Neural progenitor cell (in vitro differentiated cells): Measurements from ENCODE around the gene ANKFY1. TPM values are rescaled to one million over a fixed set of nuclear protein-coding genes. Genes with fewer than 3 reads are reported as not detected.
A peak's percentile ranks its signal among the peaks of the same experiment; 100 is the strongest.

Experiments used
- DNase-seq: peaks from one replicate; pipeline ENCODE4 v3.0.0-alpha.2; 2016; ENCODE audit warnings: low spot score
- H2AFZ ChIP-seq: fragments of 200-600 bp; sonication (generic); replicated peaks from 2 replicates; pipeline ENCODE4 v1.6.1; 2016; ENCODE audit warnings: antibody characterized with exemption
- H3F3A ChIP-seq: fragments of 200-600 bp; sonication (generic); 2 replicates; pipeline ENCODE4 v1.6.1; 2016; ENCODE audit warnings: antibody characterized with exemption, low read depth
- H3K27ac ChIP-seq: fragments of 200-600 bp; sonication (generic); 2 replicates; pipeline ENCODE4 v1.5.1; 2016; ENCODE audit warnings: mild to moderate bottlenecking
- H3K27me3 ChIP-seq: fragments of 200-600 bp; sonication (generic); 2 replicates; pipeline ENCODE4 v1.6.1; 2016; ENCODE audit warnings: mild to moderate bottlenecking, moderate library complexity
- H3K36me3 ChIP-seq: fragments of 200-600 bp; sonication (generic); 2 replicates; pipeline ENCODE4 v1.5.1; 2016
- H3K4me1 ChIP-seq: fragments of 200-600 bp; sonication (generic); 2 replicates; pipeline ENCODE4 v1.6.1; 2016; ENCODE audit warnings: mixed run types
- H3K4me2 ChIP-seq: fragments of 200-600 bp; sonication (generic); 2 replicates; pipeline ENCODE4 v1.6.1; 2016
- H3K4me3 ChIP-seq: fragments of 200-600 bp; sonication (generic); 2 replicates; pipeline ENCODE4 v1.5.1; 2016
- H3K79me2 ChIP-seq: fragments of 200-600 bp; sonication (generic); 2 replicates; pipeline ENCODE4 v1.6.1; 2016; ENCODE audit warnings: low read depth
- H3K9ac ChIP-seq: fragments of 200-600 bp; sonication (generic); 2 replicates; pipeline ENCODE4 v1.6.1; 2016
- H3K9me3 ChIP-seq: fragments of 200-600 bp; sonication (generic); 2 replicates; pipeline ENCODE4 v1.5.1; 2016; ENCODE audit warnings: low read depth
- H4K20me1 ChIP-seq: fragments of 200-600 bp; sonication (generic); 2 replicates; pipeline ENCODE4 v1.6.1; 2016; ENCODE audit warnings: low read depth
- H3K27ac Mint-ChIP-seq: 3 replicates; pipeline ENCODE4 v1.8.0; 2021; ENCODE audit warnings: mixed read lengths
- H3K27me3 Mint-ChIP-seq: 2 replicates; pipeline ENCODE4 v1.8.0; 2022; ENCODE audit warnings: low read depth, mild to moderate bottlenecking, inconsistent platforms, moderate library complexity, mixed read lengths; ENCODE audit not compliant: insufficient read depth
- H3K36me3 Mint-ChIP-seq: 3 replicates; pipeline ENCODE4 v1.8.0; 2021; ENCODE audit warnings: mixed read lengths
- H3K4me1 Mint-ChIP-seq: 3 replicates; pipeline ENCODE4 v1.8.0; 2021; ENCODE audit warnings: mixed read lengths
- H3K4me3 Mint-ChIP-seq: 3 replicates; pipeline ENCODE4 v1.8.0; 2021; ENCODE audit warnings: mild to moderate bottlenecking, moderate library complexity, mixed read lengths
- H3K9me3 Mint-ChIP-seq: 3 replicates; pipeline ENCODE4 v1.8.0; 2020; ENCODE audit warnings: mixed read lengths
- EZH2 ChIP-seq: fragments of 200-600 bp; sonication (generic); IDR thresholded peaks from 2 replicates; pipeline ENCODE4 v1.6.1; 2017; ENCODE audit warnings: antibody characterized with exemption, mild to moderate bottlenecking, moderate library complexity
- EZH2phosphoT487 ChIP-seq: fragments of 200-600 bp; sonication (generic); IDR thresholded peaks from 2 replicates; pipeline ENCODE4 v1.6.1; 2017; ENCODE audit warnings: antibody characterized with exemption
- total RNA-seq: library from RNA; depleted of rRNA; stranded (reverse); fragments of >200 nt; gene quantifications from 2 replicates; pipeline ENCODE4 v1.2.3, GENCODE V29; 2015; ENCODE audit warnings: low replicate concordance
- TF ChIP-seq, protein P1 (sequence below): fragments of 200-600 bp; sonication (generic); IDR thresholded peaks from 2 replicates; pipeline ENCODE4 v1.5.1; 2017; ENCODE audit warnings: antibody characterized with exemption, mild to moderate bottlenecking

ANKFY1 gene
- total RNA-seq, 1 donor from 2014 or later = 39.8 TPM

DNA sequence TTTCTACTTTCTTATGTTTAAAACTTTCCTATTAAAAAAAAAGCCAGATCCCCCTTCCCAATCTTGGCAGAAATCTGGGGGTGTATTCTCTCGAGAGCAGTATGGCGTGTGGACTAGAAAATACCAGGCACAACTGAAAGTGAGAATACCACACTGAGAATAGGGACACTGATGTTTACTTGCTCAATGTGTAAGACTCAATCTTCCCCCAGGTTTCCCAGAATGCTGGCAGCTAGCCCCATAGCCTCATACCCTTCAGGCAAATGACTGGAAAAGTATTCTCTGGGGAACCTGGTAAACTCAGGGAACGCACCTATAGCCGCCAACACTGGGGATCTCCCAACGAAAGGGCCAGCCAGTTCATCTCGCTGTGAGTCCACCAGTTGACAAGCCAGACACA lies 136.2 kb downstream of the ANKFY1 start:
- Histone ChIP-seq H3F3A (peaks cover 13% of the 10 kb centered on the region), H2AFZ (no peak overlapping the region), H3K27me3 (no peaks in the 10 kb centered on the region), H3K36me3 (no peaks in the 10 kb centered on the region), H3K4me2 (no peak overlapping the region), H3K4me1 (peaks cover 10% of the 10 kb centered on the region), H3K9ac (no peak overlapping the region), H3K27ac (no peak overlapping the region), H3K79me2 (peaks cover 31% of the 10 kb centered on the region), H4K20me1 (peaks cover 10% of the 10 kb centered on the region), H3K9me3 (no peaks in the 10 kb centered on the region), H3K4me3 (no peak overlapping the region)
- H3K27ac Mint-ChIP-seq = no peak overlapping the region
- H3K9me3 Mint-ChIP-seq = no peaks in the 10 kb centered on the region
- no peak overlapping the region for H3K4me3 Mint-ChIP-seq
- H3K27me3 Mint-ChIP-seq = no peaks in the 10 kb centered on the region
- TF ChIP-seq, protein P1, sequence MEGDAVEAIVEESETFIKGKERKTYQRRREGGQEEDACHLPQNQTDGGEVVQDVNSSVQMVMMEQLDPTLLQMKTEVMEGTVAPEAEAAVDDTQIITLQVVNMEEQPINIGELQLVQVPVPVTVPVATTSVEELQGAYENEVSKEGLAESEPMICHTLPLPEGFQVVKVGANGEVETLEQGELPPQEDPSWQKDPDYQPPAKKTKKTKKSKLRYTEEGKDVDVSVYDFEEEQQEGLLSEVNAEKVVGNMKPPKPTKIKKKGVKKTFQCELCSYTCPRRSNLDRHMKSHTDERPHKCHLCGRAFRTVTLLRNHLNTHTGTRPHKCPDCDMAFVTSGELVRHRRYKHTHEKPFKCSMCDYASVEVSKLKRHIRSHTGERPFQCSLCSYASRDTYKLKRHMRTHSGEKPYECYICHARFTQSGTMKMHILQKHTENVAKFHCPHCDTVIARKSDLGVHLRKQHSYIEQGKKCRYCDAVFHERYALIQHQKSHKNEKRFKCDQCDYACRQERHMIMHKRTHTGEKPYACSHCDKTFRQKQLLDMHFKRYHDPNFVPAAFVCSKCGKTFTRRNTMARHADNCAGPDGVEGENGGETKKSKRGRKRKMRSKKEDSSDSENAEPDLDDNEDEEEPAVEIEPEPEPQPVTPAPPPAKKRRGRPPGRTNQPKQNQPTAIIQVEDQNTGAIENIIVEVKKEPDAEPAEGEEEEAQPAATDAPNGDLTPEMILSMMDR = no peak
- TF ChIP-seq EZH2 = no peak
- TF ChIP-seq EZH2phosphoT487 = no peak
- DNase-seq = no peak
- peaks cover 14% of the 10 kb centered on the region for H3K4me1 Mint-ChIP-seq
- H3K36me3 Mint-ChIP-seq = peaks cover 7% of the 10 kb centered on the region

DNA sequence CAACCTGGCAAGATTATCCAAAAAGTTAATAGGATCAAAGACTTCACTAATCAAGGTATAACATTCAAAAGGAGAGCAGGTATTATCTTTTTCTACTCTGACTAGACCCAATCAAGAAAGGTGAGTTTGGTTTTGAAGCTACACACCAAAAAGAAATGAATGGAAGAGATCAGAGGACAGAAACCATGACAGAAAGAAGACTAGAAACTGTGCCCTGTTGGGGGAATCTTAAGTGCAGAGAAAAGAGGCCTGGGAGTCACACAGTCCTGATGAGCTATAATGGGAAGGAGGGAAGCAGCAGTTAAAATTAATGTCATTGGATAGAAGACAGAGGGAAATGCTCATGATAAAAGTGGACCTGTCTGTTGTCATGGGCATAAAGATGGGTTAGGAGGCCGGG lies 138.2 kb downstream of the ANKFY1 start:
- H2AFZ ChIP-seq = no peak overlapping the region
- Mint-ChIP-seq H3K9me3 (no peaks in the 10 kb centered on the region), H3K27ac (no peak overlapping the region), H3K36me3 (peaks cover 9% of the 10 kb centered on the region), H3K27me3 (no peaks in the 10 kb centered on the region), H3K4me1 (peaks cover 14% of the 10 kb centered on the region), H3K4me3 (no peak overlapping the region)
- peak overlapping the region; percentile 42 for H3K9ac ChIP-seq
- H3K79me2 ChIP-seq = peaks cover 31% of the 10 kb centered on the region
- peak overlapping the region; percentile 23 for H3K4me3 ChIP-seq
- no peaks in the 10 kb centered on the region for H3K9me3 ChIP-seq
- peak overlapping the region; percentile 89 for H3K27ac ChIP-seq
- no peaks in the 10 kb centered on the region for H3K36me3 ChIP-seq
- H3K27me3 ChIP-seq = no peaks in the 10 kb centered on the region
- H3K4me2 ChIP-seq = peak overlapping the region; percentile 75
- DNase-seq = no peak
- H4K20me1 ChIP-seq = peaks cover 10% of the 10 kb centered on the region
- H3F3A ChIP-seq = peaks cover 13% of the 10 kb centered on the region
- TF ChIP-seq EZH2phosphoT487 (no peak), EZH2 (no peak)
- TF ChIP-seq, protein P1 = no peak
- peaks cover 10% of the 10 kb centered on the region for H3K4me1 ChIP-seq

DNA sequence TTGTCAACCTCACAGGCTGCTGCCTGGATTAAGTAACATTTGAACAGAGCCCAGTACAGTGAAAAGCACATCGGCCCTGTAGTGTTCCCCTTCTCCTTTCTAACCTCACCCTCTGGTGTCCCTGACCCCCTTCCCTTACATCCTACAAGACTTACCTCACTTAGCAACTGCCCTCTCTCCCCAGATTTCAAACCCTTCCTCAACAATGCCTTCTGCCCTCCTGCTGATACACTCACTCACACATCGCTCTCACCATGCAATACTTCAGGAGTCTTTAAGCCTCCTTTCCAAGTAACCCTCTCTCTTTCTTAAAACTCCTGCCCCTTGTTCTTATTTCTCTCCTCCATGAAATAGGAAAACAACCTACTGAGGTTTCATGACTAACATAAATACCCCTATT lies 138.8 kb downstream of the ANKFY1 start:
- Histone ChIP-seq H3K4me1 (peaks cover 10% of the 10 kb centered on the region), H4K20me1 (peaks cover 10% of the 10 kb centered on the region), H3K27me3 (no peaks in the 10 kb centered on the region), H3K36me3 (no peaks in the 10 kb centered on the region), H2AFZ (no peak overlapping the region), H3K9me3 (no peaks in the 10 kb centered on the region), H3K9ac (peak overlapping the region; percentile 42), H3K27ac (peak overlapping the region; percentile 89), H3K79me2 (peaks cover 31% of the 10 kb centered on the region), H3F3A (peaks cover 13% of the 10 kb centered on the region), H3K4me3 (peak overlapping the region; percentile 23), H3K4me2 (peak overlapping the region; percentile 75)
- no peaks in the 10 kb centered on the region for H3K27me3 Mint-ChIP-seq
- peak; percentile 63 for DNase-seq
- no peak overlapping the region for H3K4me3 Mint-ChIP-seq
- peaks cover 9% of the 10 kb centered on the region for H3K36me3 Mint-ChIP-seq
- no peak for TF ChIP-seq EZH2
- TF ChIP-seq, protein P1 = no peak
- TF ChIP-seq EZH2phosphoT487 = no peak
- peaks cover 14% of the 10 kb centered on the region for H3K4me1 Mint-ChIP-seq
- H3K27ac Mint-ChIP-seq = peak overlapping the region; percentile 34
- no peaks in the 10 kb centered on the region for H3K9me3 Mint-ChIP-seq
